Fibroblast of the aortic adventitia (primary cell): ENCODE data around the gene SEMA4C. TPM values are rescaled to one million over a fixed set of nuclear protein-coding genes. Genes with fewer than 3 reads are reported as not detected.

Source experiments
- DNase-seq: peaks from one replicate; pipeline ENCODE4 v3.0.0-alpha.2; 2010; ENCODE audit warnings: low read depth
- H3K4me3 ChIP-seq: 2 replicates; pipeline ENCODE4 v1.5.1; 2011; ENCODE audit warnings: low read depth, mild to moderate bottlenecking, control low read depth, low read length, moderate library complexity
- total RNA-seq: library from RNA; depleted of rRNA; stranded (reverse); fragments of >200 nt; gene quantifications from 2 replicates; pipeline ENCODE4 v1.2.3, GENCODE V29; 2012; ENCODE audit warnings: low replicate concordance
- TF ChIP-seq, protein P1 (sequence below): IDR thresholded peaks from 2 replicates; pipeline ENCODE4 v1.5.1; 2011; ENCODE audit warnings: mild to moderate bottlenecking, low read length, control low read depth, inconsistent platforms; ENCODE audit not compliant: insufficient read depth

The SEMA4C gene
- total RNA-seq, 1 donor, result 15.4 TPM

DNA sequence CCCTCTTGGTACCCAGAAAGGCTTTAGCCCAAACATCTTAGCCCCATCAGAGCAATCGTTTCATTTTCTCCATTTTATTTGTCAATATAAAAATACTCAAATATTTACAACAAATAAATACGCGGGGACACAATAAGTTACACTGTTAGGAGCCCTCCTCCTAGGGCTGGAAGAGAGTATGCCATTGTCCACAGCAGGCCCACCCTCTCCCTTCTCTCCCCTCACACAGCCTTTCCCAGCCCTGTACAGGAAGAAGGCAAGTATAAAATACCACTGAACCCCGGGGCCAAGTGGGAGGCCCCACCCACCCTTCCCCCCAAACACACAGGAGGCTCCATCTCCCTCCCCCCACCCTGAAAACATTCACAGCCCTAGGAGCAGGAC lies 10.2 kb downstream of the SEMA4C start:
- TF ChIP-seq, protein P1, sequence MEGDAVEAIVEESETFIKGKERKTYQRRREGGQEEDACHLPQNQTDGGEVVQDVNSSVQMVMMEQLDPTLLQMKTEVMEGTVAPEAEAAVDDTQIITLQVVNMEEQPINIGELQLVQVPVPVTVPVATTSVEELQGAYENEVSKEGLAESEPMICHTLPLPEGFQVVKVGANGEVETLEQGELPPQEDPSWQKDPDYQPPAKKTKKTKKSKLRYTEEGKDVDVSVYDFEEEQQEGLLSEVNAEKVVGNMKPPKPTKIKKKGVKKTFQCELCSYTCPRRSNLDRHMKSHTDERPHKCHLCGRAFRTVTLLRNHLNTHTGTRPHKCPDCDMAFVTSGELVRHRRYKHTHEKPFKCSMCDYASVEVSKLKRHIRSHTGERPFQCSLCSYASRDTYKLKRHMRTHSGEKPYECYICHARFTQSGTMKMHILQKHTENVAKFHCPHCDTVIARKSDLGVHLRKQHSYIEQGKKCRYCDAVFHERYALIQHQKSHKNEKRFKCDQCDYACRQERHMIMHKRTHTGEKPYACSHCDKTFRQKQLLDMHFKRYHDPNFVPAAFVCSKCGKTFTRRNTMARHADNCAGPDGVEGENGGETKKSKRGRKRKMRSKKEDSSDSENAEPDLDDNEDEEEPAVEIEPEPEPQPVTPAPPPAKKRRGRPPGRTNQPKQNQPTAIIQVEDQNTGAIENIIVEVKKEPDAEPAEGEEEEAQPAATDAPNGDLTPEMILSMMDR, result no peak
- DNase-seq, result no peak
- no peak overlapping the region for H3K4me3 ChIP-seq

DNA sequence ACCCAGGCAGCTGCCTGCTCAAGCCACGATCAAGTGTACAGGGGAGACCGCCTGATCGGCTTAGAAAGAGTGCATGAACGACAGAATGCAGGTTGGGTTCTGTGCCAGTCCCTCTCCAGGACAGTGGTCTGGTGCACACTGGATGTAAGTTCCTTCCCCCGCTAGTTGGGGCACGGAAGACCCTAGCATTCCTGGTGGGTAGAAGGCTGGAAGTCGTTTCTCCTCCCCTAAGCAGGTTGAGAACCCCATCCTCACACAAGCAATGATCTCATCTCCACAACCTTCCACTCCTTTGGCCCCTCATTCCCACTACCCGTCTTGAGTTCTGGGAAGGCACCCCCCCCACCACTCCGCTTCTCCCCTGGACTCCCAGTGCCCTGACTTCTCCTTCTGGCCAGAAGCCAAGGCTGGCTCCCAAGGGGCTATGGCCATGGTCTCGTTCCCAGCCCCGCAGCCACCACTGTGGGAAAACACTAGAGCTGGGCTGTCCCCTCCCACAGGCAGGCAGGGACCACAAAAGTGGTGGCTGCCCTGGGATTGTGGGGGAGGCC lies 10.7 kb downstream of the SEMA4C start:
- no peak overlapping the region for H3K4me3 ChIP-seq
- DNase-seq, result no peak
- TF ChIP-seq, protein P1, result no peak

DNA sequence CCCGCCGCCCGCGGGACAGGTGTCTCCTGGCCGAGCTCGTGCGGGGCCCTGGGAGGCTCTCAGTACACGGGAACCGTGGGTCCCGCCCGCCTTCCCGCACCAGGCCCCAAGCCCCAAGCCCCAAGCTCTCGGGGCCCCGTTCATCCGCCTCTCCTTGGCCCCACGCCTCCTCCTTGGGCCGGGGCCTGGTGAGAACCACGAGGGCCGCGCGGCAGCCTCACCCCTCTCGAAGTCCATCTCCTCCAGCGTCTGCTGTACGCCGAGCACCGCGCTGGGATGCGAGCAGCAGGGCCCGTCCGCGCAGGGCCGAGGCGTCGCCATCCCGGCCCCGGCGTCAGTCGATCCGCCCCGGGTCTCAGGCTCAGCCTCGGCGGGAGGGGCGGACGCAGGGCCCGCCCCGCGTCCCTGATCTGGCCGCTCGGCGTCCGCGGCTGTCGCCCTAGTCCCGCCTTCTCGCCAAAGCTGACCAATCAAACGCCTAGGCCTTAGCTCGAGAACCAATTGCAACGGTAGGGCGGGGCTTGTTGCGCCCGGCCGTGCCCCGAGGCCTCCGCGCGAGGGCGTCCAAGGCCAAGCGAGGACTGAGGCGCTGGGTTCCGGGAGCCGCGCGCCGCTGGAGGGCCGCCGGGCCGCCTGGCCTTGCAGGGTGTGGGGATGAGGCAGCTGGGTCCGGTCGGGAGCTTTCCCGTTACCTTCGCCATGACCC lies 12.1 kb downstream of the SEMA4C start, which contains the start of gene ANKRD39:
ANKRD39 (minus strand) TSS at position 350 of the 706 bp plus-strand sequence; CDS start at position 321, 29 bp downstream.
- peak; percentile 99 for DNase-seq
- TF ChIP-seq, protein P1, result peak; percentile 67
- peak within 1 kb of the TSS; percentile 84 for H3K4me3 ChIP-seq

DNA sequence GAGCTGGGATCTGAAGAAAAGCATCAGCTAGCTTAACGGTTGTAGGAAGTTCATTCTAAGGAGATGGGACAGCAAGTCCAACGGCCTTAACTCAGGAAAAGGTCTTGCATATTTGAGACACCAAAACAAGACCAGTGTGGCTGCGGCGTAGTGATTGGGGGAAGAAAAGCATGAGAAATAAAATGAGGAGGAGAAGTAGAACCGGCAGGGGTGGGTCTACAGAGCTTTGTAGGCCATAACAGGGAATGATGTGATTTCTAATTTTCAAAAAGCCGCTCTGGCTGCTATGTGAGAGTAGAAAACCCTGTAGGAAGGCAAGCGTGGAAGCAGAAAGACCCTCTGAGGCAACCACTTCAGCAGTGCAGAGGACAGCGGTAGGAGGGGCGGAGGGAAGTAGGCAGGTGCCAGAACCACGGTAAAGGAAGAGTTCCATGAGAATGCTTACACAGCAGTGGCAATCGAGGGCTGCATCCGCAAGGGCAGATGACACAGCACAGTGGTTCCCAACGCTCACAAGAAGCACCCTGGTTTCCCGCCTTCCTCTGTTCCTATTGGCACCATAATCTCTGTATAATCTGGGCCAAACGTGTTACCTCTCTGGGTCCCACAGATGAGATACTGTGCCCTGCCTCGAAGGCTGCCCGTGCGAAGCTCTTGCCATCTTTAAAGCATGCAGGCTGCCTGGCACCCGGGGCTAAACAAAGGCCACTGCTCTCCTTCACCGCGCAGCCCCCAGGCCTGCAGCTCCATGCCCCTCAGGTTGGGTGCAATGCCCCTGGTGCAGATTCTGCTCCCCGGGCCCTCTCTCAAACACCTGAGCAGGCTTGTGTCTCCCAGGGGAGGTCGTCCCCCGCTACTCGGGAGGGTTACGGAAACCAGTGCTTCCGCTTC lies 12.9 kb downstream of the SEMA4C start:
- peak overlapping the region; percentile 84 for H3K4me3 ChIP-seq
- peak; percentile 21 for DNase-seq
- TF ChIP-seq, protein P1, result no peak

DNA sequence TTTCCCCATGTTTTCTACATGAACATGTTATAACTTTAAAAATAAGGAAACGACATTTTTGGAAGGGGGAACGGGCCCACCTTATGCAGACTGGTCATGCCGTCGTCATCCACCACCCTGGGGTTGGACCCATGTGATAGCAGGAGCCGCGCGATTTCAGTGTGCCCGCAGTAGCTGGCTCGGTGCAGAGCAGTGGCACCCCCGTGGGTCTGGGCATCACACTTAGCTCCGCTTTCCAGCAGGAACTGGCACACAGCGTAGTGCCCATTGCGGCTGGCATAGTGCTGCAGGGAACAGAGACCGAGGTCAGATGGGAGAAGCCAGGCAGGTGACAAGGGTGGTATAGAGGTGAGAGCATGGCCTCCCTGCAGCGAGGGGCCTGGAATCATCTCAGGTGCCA lies 16.6 kb downstream of the SEMA4C start:
- no peak for DNase-seq
- TF ChIP-seq, protein P1, result no peak
- no peak overlapping the region for H3K4me3 ChIP-seq

DNA sequence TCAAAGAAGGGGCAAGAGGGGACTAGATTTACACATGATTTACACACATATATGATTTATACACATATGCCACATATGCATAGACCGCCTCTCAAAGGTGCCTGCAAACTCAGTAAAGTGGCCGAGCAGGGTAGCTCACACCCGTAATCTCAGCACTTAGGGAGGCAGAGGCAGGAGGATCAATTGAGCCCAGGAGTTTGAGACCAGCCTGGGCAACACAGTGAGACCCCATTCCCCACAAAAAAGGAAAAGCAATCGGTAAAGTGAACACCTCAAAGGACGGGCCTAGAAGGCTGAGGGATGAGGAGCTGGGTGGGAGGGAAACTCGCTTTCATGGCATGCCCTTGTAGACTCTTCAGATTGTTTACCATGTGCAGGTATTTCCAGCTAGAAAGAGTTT lies 17.2 kb downstream of the SEMA4C start:
- TF ChIP-seq, protein P1, result no peak
- no peak for DNase-seq
- H3K4me3 ChIP-seq, result no peak overlapping the region
